ENCODE data around the gene LCE2C.
"Not testable (repeated sequence)": the region's sequence is repeated elsewhere in the genome, so short reads cannot be mapped to it uniquely, and the experiment has no call there.

The LCE2C gene

GRCh38 chr1:152674983-152675382 is at the start of gene LCE2C:
TSS of gene LCE2C (plus strand) at chr1:152675279. CDS start at chr1:152676016, 737 bp downstream.
- not testable (repeated sequence) for DNase-seq (ENCODE audit: low read depth in 2 of 2); H3K4me3 ChIP-seq (replicated peaks in 1 of 2; ENCODE audit: low read depth in 2 of 2, low read length in 2 of 2)

GRCh38 chr1:152626744-152627143 is 48.3 kb upstream of the LCE2C start:
- no peak for DNase-seq (ENCODE audit: low read depth in 2 of 2)
- TF ChIP-seq CTCF (IDR thresholded peaks at IDR 0.05; ENCODE audit: low read depth, low read length): no peak
- H3K4me3 ChIP-seq (replicated peaks in 1 of 2; ENCODE audit: low read depth in 2 of 2, low read length in 2 of 2): no peak overlapping the region

GRCh38 chr1:152630596-152630995 is 44.5 kb upstream of the LCE2C start:
- no peak for DNase-seq (ENCODE audit: low read depth in 2 of 2)
- H3K4me3 ChIP-seq (replicated peaks in 1 of 2; ENCODE audit: low read depth in 2 of 2, low read length in 2 of 2): no peak overlapping the region
- TF ChIP-seq CTCF (IDR thresholded peaks at IDR 0.05; ENCODE audit: low read depth, low read length): no peak

- DNase-seq (ENCODE audit: low read depth in 2 of 2): no peak
- no peak for TF ChIP-seq CTCF (IDR thresholded peaks at IDR 0.05; ENCODE audit: low read depth, low read length)
- H3K4me3 ChIP-seq (replicated peaks in 1 of 2; ENCODE audit: low read depth in 2 of 2, low read length in 2 of 2): no peak overlapping the region
Measured at GRCh38 chr1:152640351-152640750, 34.7 kb upstream of the LCE2C start.

GRCh38 chr1:152643945-152644344 is 31.1 kb upstream of the LCE2C start:
- no peak for DNase-seq (ENCODE audit: low read depth in 2 of 2)
- no peak overlapping the region for H3K4me3 ChIP-seq (replicated peaks in 1 of 2; ENCODE audit: low read depth in 2 of 2, low read length in 2 of 2)
- TF ChIP-seq CTCF (IDR thresholded peaks at IDR 0.05; ENCODE audit: low read depth, low read length): no peak

- no peak for TF ChIP-seq CTCF (IDR thresholded peaks at IDR 0.05; ENCODE audit: low read depth, low read length)
- H3K4me3 ChIP-seq (replicated peaks in 1 of 2; ENCODE audit: low read depth in 2 of 2, low read length in 2 of 2): no peak overlapping the region
- no peak for DNase-seq (ENCODE audit: low read depth in 2 of 2)
Measured at GRCh38 chr1:152645146-152645545, 29.9 kb upstream of the LCE2C start.

GRCh38 chr1:152646656-152647055 is 28.4 kb upstream of the LCE2C start:
- DNase-seq (ENCODE audit: low read depth in 2 of 2): no peak
- no peak for TF ChIP-seq CTCF (IDR thresholded peaks at IDR 0.05; ENCODE audit: low read depth, low read length)
- H3K4me3 ChIP-seq (replicated peaks in 1 of 2; ENCODE audit: low read depth in 2 of 2, low read length in 2 of 2): no peak overlapping the region

All from cardiac fibroblast (primary cell).